Measurements from ENCODE around the gene STING1. TPM values are rescaled to one million over a fixed set of nuclear protein-coding genes. Genes with fewer than 3 reads are reported as not detected.
"Not testable (repeated sequence)": the region's sequence is repeated elsewhere in the genome, so short reads cannot be mapped to it uniquely, and the experiment has no call there.

Gene STING1
- polyA plus RNA-seq, 1 of the 3 experiments (the other 2 are of a cell fraction) = 98.4 TPM

DNA sequence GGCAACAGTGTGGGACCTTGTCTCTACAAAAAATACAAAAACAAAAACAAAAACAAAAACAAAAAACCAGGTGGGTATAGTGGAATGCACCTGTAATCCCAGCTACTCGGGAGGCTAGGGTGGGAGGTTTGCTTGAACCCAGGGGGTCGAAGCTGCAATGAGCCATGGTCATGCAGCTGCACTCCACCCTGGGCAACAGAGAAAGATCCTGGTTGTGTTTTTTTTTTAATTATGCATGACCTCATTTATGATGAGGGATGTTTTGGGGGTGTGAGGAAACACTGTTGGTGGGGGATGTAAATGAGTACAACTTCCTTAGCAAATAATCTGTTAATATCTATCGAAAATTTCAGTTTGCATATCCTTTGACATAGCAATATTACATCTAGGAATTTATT is 49.2 kb upstream of the STING1 start:
- Histone ChIP-seq H3K27ac (ENCODE audit: low read depth in 2 of 2, low read length in 1 of 2) (no peak overlapping the region), H3F3A (replicated peaks; ENCODE audit: insufficient read depth) (no peaks in the 10 kb centered on the region), H3K79me2 (ENCODE audit: insufficient read depth) (no peaks in the 10 kb centered on the region), H3K9ac (no peak overlapping the region), H3K4me1 (ENCODE audit: control insufficient read depth in 1 of 2, insufficient read depth in 2 of 2, low read depth in 1 of 2, low read length in 1 of 2) (no peaks in the 10 kb centered on the region), H3K4me2 (no peak overlapping the region), H2AFZ (ENCODE audit: low read depth) (no peak overlapping the region), H3K4me3 (ENCODE audit: low read depth in 2 of 2, low read length in 1 of 2) (no peak overlapping the region), H3K27me3 (ENCODE audit: insufficient read depth) (no peaks in the 10 kb centered on the region), H4K20me1 (ENCODE audit: insufficient read depth) (no peaks in the 10 kb centered on the region), H3K9me3 (no peaks in the 10 kb centered on the region), H3K9me2 (no peaks in the 10 kb centered on the region), H3K36me3 (replicated peaks in 1 of 2; ENCODE audit: control insufficient read depth in 1 of 2, insufficient read depth in 2 of 2, low read length in 1 of 2) (no peaks in the 10 kb centered on the region)
- DNase-seq = no peak
- ChIA-PET POLR2A (no interaction called here), CTCF (no interaction called here)
- WGBS (ENCODE audit: low lambda C conversion rate) = 75% methylated on average over 3 of the region's 3 CpGs
- TF ChIP-seq YY1 (IDR thresholded peaks at IDR 0.05; ENCODE audit: low read depth) (no peak), MEF2A (IDR thresholded peaks at IDR 0.05; ENCODE audit: borderline replicate concordance, low read depth) (no peak), SIN3A (IDR thresholded peaks at IDR 0.05; ENCODE audit: borderline replicate concordance, low read depth, low read length) (no peak), GABPA (IDR thresholded peaks at IDR 0.05; ENCODE audit: low read depth) (no peak), TAF1 (IDR thresholded peaks at IDR 0.05; ENCODE audit: borderline replicate concordance, low read depth, low read length) (no peak), EZH2phosphoT487 (IDR thresholded peaks at IDR 0.05; ENCODE audit: borderline replicate concordance, low read depth) (no peak), FOXJ3 (CRISPR knock-in tag; IDR thresholded peaks at IDR 0.05) (no peak), FOXM1 (IDR thresholded peaks at IDR 0.05; ENCODE audit: low read depth) (no peak), RFX5 (IDR thresholded peaks at IDR 0.05; ENCODE audit: low read length) (no peak), SMC3 (IDR thresholded peaks at IDR 0.05; ENCODE audit: low read depth, low read length) (no peak), POLR2AphosphoS5 (IDR thresholded peaks at IDR 0.05; ENCODE audit: low read depth, low read length) (no peak), NFIC (IDR thresholded peaks at IDR 0.05; ENCODE audit: borderline replicate concordance) (no peak), MXI1 (IDR thresholded peaks at IDR 0.05; ENCODE audit: low read depth, low read length) (no peak)
- TF ChIP-seq, protein P1, sequence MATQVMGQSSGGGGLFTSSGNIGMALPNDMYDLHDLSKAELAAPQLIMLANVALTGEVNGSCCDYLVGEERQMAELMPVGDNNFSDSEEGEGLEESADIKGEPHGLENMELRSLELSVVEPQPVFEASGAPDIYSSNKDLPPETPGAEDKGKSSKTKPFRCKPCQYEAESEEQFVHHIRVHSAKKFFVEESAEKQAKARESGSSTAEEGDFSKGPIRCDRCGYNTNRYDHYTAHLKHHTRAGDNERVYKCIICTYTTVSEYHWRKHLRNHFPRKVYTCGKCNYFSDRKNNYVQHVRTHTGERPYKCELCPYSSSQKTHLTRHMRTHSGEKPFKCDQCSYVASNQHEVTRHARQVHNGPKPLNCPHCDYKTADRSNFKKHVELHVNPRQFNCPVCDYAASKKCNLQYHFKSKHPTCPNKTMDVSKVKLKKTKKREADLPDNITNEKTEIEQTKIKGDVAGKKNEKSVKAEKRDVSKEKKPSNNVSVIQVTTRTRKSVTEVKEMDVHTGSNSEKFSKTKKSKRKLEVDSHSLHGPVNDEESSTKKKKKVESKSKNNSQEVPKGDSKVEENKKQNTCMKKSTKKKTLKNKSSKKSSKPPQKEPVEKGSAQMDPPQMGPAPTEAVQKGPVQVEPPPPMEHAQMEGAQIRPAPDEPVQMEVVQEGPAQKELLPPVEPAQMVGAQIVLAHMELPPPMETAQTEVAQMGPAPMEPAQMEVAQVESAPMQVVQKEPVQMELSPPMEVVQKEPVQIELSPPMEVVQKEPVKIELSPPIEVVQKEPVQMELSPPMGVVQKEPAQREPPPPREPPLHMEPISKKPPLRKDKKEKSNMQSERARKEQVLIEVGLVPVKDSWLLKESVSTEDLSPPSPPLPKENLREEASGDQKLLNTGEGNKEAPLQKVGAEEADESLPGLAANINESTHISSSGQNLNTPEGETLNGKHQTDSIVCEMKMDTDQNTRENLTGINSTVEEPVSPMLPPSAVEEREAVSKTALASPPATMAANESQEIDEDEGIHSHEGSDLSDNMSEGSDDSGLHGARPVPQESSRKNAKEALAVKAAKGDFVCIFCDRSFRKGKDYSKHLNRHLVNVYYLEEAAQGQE (IDR thresholded peaks at IDR 0.05; ENCODE audit: low read depth, low read length) = no peak
- TF ChIP-seq, protein P2, sequence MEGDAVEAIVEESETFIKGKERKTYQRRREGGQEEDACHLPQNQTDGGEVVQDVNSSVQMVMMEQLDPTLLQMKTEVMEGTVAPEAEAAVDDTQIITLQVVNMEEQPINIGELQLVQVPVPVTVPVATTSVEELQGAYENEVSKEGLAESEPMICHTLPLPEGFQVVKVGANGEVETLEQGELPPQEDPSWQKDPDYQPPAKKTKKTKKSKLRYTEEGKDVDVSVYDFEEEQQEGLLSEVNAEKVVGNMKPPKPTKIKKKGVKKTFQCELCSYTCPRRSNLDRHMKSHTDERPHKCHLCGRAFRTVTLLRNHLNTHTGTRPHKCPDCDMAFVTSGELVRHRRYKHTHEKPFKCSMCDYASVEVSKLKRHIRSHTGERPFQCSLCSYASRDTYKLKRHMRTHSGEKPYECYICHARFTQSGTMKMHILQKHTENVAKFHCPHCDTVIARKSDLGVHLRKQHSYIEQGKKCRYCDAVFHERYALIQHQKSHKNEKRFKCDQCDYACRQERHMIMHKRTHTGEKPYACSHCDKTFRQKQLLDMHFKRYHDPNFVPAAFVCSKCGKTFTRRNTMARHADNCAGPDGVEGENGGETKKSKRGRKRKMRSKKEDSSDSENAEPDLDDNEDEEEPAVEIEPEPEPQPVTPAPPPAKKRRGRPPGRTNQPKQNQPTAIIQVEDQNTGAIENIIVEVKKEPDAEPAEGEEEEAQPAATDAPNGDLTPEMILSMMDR (IDR thresholded peaks at IDR 0.05) = no peak
- TF ChIP-seq, protein P3, sequence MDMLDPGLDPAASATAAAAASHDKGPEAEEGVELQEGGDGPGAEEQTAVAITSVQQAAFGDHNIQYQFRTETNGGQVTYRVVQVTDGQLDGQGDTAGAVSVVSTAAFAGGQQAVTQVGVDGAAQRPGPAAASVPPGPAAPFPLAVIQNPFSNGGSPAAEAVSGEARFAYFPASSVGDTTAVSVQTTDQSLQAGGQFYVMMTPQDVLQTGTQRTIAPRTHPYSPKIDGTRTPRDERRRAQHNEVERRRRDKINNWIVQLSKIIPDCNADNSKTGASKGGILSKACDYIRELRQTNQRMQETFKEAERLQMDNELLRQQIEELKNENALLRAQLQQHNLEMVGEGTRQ (IDR thresholded peaks at IDR 0.05; ENCODE audit: borderline replicate concordance, low read depth, low read length) = no peak
- TF ChIP-seq, protein P4, sequence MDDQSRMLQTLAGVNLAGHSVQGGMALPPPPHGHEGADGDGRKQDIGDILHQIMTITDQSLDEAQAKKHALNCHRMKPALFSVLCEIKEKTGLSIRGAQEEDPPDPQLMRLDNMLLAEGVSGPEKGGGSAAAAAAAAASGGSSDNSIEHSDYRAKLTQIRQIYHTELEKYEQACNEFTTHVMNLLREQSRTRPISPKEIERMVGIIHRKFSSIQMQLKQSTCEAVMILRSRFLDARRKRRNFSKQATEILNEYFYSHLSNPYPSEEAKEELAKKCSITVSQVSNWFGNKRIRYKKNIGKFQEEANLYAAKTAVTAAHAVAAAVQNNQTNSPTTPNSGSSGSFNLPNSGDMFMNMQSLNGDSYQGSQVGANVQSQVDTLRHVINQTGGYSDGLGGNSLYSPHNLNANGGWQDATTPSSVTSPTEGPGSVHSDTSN (IDR thresholded peaks at IDR 0.05) = no peak
- TF ChIP-seq, protein P5, sequence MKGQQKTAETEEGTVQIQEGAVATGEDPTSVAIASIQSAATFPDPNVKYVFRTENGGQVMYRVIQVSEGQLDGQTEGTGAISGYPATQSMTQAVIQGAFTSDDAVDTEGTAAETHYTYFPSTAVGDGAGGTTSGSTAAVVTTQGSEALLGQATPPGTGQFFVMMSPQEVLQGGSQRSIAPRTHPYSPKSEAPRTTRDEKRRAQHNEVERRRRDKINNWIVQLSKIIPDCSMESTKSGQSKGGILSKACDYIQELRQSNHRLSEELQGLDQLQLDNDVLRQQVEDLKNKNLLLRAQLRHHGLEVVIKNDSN (IDR thresholded peaks at IDR 0.05; ENCODE audit: borderline replicate concordance, low read depth) = no peak

DNA sequence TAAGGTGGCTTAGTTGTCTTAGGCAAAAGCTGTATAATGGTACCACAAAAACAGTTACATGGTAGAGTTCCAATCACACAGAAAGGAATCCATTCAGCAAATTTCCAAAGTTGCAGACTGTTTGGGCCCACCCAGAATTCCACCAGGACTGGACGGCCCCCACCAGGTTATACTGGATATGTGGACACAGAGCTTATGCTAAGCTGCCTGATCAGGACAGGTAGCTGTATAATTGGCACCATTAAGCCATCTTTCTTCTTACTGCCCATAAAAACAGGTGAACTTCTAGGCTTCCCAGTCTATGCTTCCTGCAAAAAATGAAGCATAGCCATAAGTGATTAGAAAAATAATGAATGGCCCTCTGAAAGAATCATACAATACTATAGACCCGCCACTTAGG is 47.5 kb upstream of the STING1 start:
- not testable (repeated sequence) for H3K9me2 ChIP-seq; H3K79me2 ChIP-seq (ENCODE audit: insufficient read depth); H3K27me3 ChIP-seq (ENCODE audit: insufficient read depth); H3K36me3 ChIP-seq (replicated peaks in 1 of 2; ENCODE audit: control insufficient read depth in 1 of 2, insufficient read depth in 2 of 2, low read length in 1 of 2); H2AFZ ChIP-seq (ENCODE audit: low read depth); H3K9ac ChIP-seq; H3F3A ChIP-seq (replicated peaks; ENCODE audit: insufficient read depth); H4K20me1 ChIP-seq (ENCODE audit: insufficient read depth); H3K4me3 ChIP-seq (ENCODE audit: low read depth in 2 of 2, low read length in 1 of 2); H3K4me2 ChIP-seq; H3K9me3 ChIP-seq; DNase-seq; H3K27ac ChIP-seq (ENCODE audit: low read depth in 2 of 2, low read length in 1 of 2); H3K4me1 ChIP-seq (ENCODE audit: control insufficient read depth in 1 of 2, insufficient read depth in 2 of 2, low read depth in 1 of 2, low read length in 1 of 2)
- ChIA-PET CTCF (interaction anchor here (1.2 to 1.4 kb wide), 2 partner anchors 16 to 62 kb away, joined by 3 read pairs; no protein-coding TSS in a partner anchor), POLR2A (interaction anchor here (0.6 kb wide), 1 partner anchor 119 kb away, joined by 3 read pairs; no protein-coding TSS in a partner anchor)
- 75% methylated on average over 2 of the region's 2 CpGs for WGBS (ENCODE audit: low lambda C conversion rate)
